HG03280 (cell line): ENCODE measurements around the gene C4orf51.
"Not testable (repeated sequence)": the region's sequence is repeated elsewhere in the genome, so short reads cannot be mapped to it uniquely, and the experiment has no call there.

Experiments used
- ATAC-seq: cut with Tn5 transposase; IDR thresholded peaks from one replicate; pipeline ENCODE4 v1.9.1; 2021; ENCODE audit warnings: mild to moderate bottlenecking, moderate library complexity; ENCODE audit not compliant: unreplicated experiment

C4orf51 gene

GRCh38 chr4:145679991-145680455 is at the start of gene C4orf51:
C4orf51 (plus strand) TSS chr4:145680146; CDS start chr4:145680204, 58 bp downstream.
- no peak for ATAC-seq

DNA sequence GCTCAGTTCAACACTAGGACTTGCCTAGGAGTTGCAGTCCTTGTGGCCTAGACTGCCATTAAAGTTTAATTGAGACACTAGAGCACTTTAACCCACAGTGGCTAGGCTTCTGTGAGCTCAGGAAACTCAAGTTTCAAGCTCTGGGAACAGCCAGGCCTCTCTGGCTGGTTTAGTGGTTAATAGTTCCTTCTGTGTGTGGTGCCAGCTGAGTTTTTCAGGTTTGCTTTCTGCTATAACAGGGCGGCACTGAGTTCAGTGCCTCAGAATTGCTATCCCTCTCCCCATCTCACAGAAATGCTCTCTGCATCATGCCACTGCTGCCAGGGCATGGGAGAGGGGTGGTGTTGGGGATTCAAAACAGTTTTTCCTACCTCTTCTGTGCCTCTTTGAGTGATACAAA is 44.8 kb upstream of the C4orf51 start:
- no peak for ATAC-seq

DNA sequence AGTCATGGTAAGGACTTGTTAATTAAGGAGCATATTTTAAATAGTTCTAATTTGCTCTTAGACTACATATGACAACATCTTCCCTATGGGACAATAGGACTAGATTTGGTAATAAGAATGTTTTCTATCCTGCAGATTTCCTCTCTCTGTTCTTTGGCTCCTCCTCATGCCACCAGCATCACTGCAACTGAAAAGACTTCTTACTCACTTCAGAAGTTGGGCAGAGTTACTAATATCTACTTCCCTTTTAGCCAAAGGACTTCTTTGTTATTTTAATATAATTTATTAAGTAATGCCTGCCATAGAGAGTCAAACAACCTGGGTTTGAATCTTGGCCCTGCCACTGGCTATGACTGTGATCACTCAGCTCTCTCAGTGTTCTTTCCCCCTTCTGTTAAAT is 44.3 kb upstream of the C4orf51 start:
- ATAC-seq: no peak

DNA sequence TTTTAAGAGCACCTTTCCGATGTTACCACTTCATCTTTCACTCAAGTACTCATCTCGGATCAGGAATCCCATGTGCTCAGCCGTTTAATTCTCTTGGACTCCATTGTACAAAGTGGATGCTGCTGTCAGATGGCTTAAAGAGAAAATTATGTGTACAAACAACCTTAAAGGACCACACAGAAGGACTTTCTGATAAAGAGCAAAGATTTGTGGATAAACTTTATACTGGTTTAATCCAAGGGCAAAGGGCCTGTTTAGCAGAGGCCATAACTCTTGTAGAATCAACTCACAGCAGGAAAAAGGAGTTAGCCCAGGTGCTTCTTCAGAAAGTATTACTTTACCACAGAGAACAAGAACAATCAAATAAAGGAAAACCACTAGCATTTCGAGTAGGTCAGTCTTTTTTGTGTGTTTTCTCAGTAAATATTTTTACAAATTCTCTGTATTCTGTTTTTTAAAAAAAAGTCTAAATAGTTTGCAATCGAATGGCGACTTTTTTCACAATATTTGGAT is 40.7 kb upstream of the C4orf51 start:
- no peak for ATAC-seq

DNA sequence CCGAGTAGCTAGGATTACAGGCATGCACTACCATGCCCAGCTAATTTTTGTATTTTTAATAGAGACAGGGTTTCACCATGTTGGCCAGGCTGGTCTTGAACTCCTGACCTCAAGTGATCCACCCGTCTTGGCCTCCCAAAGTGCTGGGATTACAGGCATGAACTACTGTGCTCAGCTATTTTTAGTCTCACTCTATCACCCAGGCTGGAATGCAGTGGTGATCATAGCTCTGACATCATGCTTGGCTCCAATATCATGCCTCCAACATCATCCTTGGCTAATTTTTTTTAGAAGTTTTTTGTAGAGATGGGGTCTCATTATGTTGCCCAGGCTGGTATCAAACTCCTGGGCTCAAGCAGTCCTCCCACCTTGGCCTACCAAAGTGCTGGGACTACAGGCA is 39.7 kb upstream of the C4orf51 start:
- not testable (repeated sequence) for ATAC-seq

GRCh38 chr4:145643295-145643694 is 36.7 kb upstream of the C4orf51 start:
- no peak for ATAC-seq

DNA sequence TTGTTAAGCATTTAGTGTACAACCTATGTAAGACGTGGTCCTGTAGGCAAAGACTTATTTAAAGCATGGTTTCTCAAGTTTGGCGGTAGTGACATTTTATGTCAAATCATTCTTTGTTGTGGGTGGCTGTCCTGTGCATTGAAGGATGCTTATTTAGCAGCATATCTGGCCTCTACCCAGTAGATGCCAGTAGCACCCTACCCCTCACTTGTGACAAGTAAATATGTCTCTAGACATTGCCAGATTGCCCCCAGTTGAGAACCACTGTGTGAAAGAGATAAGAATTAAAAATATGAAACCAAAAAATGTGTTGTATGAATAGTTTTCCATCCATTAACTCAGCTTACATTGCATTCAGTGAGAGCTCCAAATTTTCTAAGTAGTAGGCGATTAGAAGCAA is 35.2 kb upstream of the C4orf51 start:
- no peak for ATAC-seq

GRCh38 chr4:145656156-145656555 is 23.8 kb upstream of the C4orf51 start:
- no peak for ATAC-seq

GRCh38 chr4:145660064-145660463 is 19.9 kb upstream of the C4orf51 start:
- no peak for ATAC-seq

GRCh38 chr4:145663194-145663593 is 16.8 kb upstream of the C4orf51 start:
- no peak for ATAC-seq

GRCh38 chr4:145665773-145666172 is 14.2 kb upstream of the C4orf51 start:
- no peak for ATAC-seq

- ATAC-seq: no peak
Observed at GRCh38 chr4:145670422-145670821, 9.5 kb upstream of the C4orf51 start.

DNA sequence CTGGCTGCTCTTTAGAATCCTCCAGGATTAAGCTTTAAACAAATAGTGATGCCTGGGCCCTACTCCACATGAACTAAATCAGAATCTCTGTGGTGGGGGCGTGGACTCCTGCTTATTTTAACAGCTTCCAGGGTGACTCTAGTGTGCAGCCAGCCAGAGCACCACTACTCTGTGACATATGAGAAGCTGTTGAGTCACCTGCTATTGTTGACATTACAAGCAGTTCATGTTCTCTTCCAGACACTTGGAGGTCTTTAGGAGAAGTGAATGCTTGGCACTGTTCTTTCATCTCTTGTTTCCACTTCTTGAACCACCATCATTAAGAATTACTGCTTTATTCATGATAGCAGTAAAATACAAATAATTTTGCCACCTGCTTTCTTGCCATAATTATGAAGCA is 426 bp upstream of the C4orf51 start:
- ATAC-seq: no peak

- no peak for ATAC-seq
Observed at GRCh38 chr4:145680902-145681301, 956 bp downstream of the C4orf51 start.

GRCh38 chr4:145681518-145681917 is 1.6 kb downstream of the C4orf51 start:
- ATAC-seq: no peak

DNA sequence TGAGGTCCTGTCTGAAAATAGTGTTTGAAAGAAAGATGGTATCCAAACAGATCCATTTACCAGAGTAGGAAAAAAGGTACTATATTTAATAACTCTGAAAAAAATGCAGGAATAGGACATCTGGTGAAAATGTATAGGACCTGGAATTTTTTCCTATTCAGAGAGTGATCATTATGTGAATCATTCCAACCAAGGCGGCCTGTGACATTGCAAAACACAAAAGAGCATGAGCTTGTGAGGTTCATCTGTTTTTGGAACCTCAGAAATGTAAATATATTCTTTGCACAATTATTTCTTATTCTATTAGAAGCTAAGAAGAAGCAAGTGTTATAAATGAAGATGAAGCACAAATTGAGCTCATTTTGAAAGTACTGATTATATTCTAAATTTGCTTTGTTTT is 2.0 kb downstream of the C4orf51 start:
- ATAC-seq: no peak

GRCh38 chr4:145686991-145687390 is 7.0 kb downstream of the C4orf51 start:
- ATAC-seq: no peak

- ATAC-seq: no peak
Observed at GRCh38 chr4:145690610-145691009, 10.7 kb downstream of the C4orf51 start.

DNA sequence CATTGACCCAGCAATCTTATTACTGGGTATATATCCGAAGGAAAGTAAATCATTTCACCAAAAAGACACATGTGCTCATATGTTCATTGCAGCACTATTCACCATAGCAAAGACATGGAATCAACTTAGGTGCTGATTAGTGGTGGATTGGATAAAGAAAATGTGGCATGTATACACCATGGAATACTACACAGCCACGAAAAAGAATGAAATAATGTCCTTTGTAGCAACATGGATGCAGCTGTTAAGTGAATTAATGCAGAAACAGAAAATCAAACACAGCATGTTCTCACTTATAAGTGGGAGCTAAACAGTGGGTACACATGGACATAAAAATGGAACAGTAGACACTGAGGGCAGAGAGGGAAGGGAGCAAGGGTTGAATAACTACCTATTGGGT is 11.5 kb downstream of the C4orf51 start:
- not testable (repeated sequence) for ATAC-seq

DNA sequence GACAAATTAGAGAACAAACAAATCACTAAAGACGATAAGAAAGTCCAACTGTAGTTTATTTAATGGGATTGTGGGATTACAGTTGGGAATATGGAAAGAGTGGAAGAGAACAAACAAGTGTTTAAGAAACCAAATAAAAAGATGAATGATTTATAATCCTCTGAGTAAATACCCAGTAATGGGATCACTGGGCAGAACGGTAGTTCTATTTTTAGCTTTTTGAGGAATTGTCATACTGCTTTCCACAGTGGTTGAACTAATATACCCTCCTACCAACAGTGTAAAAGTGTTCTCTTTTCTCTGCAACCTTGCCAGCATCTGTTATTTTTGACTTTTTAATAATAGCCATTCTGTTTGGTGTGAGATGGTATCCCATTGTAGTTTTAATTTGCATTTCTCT is 15.0 kb downstream of the C4orf51 start:
- no peak for ATAC-seq

DNA sequence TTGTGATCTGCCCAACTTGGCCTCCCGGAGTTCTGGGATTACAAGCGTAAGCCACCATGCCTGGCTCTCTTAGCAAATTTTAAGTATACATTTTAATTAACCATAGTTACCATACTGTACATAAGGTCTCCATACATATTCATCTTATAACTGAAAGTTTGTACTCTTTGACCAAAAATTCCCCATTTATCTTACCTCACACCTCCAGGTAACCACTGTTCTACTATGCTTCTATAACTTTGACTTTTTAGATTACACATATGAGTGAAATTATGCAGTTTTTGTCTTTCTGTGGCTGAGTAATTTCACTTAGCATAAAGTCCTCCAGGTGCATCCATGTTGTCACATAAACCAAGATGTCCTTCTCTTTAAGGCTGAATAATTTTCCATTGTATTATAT is 17.4 kb downstream of the C4orf51 start:
- no peak for ATAC-seq

DNA sequence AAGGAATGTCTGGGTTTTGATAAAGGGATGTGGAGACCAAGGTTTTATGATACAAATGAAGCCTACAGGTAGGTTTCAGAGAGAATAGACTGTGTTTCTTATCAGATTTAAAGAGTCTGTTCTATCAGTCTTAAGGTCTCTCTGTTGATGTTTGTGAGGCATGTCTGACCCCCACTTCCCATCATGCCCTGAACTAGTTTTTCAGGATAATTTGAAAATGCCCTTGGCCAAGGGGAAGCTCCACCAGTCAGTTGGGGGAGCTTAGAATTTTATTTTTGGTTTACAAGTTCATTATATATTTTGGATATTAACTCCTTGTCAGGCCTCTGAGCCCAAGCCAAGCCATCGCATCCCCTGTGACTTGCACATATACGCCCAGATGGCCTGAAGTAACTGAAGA is 18.6 kb downstream of the C4orf51 start:
- no peak for ATAC-seq

DNA sequence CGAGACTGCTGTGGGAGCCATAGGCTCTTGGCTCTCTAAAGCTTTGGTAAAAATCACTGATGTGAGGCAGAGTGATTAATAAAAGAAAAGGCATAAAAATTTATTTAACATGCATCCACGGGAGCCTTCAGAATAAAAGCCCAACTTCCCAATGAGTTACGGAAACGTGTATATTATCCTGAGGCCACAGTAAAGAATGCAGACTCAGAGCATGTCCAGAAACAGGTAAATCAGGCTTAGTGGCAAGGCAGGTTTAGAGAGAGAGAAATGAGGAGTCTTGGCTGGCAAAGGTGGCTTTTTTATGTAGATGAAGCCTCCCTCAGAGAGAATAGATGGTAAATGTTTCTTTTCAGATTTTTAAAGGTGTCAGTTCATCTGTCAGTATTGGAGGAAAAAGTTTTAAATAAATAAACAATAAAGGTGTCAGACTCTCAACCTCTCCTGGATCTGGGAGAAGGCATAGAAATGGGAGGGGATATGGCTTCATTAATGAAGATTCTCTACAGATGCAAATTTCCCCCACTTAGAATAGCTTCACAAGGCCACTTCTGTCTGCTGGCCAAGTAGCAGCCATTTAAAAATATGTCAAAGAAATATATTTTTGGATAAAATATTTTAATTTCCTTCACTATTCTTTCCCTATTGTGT is 24.0 kb downstream of the C4orf51 start:
- no peak for ATAC-seq
